Measurements from ENCODE around the gene TTYH3. TPM values are rescaled to one million over a fixed set of nuclear protein-coding genes. Genes with fewer than 3 reads are reported as not detected.

Gene TTYH3
- total and polyA plus RNA-seq, 2 of the 13 experiments (the other 11 are each of a cell fraction or from before 2014, with no cell fraction given) = 26.3 to 50.0 TPM

DNA sequence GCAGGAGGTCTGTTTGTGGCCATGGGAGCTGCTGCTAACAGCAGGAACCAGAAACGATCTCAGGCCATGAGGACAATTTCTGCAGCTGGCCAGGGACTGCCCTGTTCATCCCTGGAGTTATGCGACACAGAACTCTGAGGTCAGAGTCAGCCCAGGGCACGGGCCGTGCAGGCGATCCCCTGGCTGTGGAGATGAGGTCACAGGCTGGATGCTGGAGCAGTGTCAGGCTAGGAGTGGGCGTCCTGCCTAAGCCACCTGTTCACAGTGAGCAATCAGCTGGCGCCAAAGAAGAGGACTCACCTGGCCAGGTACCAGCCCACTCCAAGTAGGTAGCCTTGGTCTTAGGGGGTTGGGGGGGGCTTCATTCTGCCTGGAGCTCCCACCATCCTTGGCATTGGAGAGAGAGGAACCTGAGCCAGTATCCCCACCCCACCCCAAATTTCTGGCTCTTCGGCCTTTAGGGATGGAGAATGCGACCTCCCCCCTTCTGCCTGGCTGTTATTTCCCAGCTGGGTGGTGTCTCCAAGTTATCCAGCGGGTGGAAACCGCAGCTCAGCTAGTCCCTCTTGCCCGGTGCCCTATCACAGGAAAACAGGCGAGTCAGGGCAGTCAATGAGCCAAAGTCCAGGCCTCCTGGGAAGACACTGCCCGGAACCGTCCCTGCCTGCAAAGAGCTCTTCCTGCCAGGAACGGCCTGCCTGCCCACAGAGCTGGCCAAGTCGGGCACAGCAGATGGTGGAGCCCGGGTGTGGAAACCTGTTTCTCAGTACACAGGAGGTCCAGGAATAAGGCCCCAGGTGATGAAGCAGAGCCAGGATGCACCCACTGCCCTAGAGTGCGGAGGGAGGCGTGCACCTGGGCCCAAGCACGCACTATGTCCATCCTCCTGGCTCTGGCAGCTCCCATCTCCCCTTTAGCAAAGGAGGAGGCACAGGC is 1.8 kb upstream of the TTYH3 start (continued):
- TF ChIP-seq CSRNP1 (CRISPR knock-in tag; IDR thresholded peaks at IDR 0.05) = no peak
- TF ChIP-seq LCORL (IDR thresholded peaks at IDR 0.05) = no peak
- peak; percentile 75; the same call in 1 of the 2 replicates for TF ChIP-seq LCORL (CRISPR knock-in tag; IDR thresholded peaks at IDR 0.05)
- TF ChIP-seq KLF13 (CRISPR knock-in tag; IDR thresholded peaks at IDR 0.05) = no peak
- TF ChIP-seq NFE2L2 (IDR thresholded peaks at IDR 0.05; ENCODE audit: low read length) = no peak
- TF ChIP-seq, protein P1, sequence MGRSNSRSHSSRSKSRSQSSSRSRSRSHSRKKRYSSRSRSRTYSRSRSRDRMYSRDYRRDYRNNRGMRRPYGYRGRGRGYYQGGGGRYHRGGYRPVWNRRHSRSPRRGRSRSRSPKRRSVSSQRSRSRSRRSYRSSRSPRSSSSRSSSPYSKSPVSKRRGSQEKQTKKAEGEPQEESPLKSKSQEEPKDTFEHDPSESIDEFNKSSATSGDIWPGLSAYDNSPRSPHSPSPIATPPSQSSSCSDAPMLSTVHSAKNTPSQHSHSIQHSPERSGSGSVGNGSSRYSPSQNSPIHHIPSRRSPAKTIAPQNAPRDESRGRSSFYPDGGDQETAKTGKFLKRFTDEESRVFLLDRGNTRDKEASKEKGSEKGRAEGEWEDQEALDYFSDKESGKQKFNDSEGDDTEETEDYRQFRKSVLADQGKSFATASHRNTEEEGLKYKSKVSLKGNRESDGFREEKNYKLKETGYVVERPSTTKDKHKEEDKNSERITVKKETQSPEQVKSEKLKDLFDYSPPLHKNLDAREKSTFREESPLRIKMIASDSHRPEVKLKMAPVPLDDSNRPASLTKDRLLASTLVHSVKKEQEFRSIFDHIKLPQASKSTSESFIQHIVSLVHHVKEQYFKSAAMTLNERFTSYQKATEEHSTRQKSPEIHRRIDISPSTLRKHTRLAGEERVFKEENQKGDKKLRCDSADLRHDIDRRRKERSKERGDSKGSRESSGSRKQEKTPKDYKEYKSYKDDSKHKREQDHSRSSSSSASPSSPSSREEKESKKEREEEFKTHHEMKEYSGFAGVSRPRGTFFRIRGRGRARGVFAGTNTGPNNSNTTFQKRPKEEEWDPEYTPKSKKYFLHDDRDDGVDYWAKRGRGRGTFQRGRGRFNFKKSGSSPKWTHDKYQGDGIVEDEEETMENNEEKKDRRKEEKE (IDR thresholded peaks at IDR 0.05) = no peak
- peak; percentile 32; the same call in 1 of the 2 replicates for TF ChIP-seq TAF1 (CRISPR knock-in tag; IDR thresholded peaks at IDR 0.05)
- no peak for TF ChIP-seq MLXIP (CRISPR knock-in tag; IDR thresholded peaks at IDR 0.05; ENCODE audit: borderline replicate concordance)
- no peak for TF ChIP-seq ZNF3 (CRISPR knock-in tag; IDR thresholded peaks at IDR 0.05)
- TF ChIP-seq NFATC3 (CRISPR knock-in tag; IDR thresholded peaks at IDR 0.05) = no peak
- TF ChIP-seq, protein P2, sequence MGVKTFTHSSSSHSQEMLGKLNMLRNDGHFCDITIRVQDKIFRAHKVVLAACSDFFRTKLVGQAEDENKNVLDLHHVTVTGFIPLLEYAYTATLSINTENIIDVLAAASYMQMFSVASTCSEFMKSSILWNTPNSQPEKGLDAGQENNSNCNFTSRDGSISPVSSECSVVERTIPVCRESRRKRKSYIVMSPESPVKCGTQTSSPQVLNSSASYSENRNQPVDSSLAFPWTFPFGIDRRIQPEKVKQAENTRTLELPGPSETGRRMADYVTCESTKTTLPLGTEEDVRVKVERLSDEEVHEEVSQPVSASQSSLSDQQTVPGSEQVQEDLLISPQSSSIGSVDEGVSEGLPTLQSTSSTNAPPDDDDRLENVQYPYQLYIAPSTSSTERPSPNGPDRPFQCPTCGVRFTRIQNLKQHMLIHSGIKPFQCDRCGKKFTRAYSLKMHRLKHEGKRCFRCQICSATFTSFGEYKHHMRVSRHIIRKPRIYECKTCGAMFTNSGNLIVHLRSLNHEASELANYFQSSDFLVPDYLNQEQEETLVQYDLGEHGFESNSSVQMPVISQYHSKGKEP (CRISPR knock-in tag; IDR thresholded peaks at IDR 0.05) = no peak
- TF ChIP-seq SSRP1 (CRISPR knock-in tag; IDR thresholded peaks at IDR 0.05) = no peak
- 0 out of 2 replicates have a peak, but pooled peaks have one; percentile 7 for TF ChIP-seq ZNF225 (CRISPR knock-in tag; IDR thresholded peaks at IDR 0.05)
- TF ChIP-seq ZNF30 (CRISPR knock-in tag; IDR thresholded peaks at IDR 0.05) = no peak
- TF ChIP-seq ZNF597 (CRISPR knock-in tag; IDR thresholded peaks at IDR 0.05) = no peak
- TF ChIP-seq, protein P3, sequence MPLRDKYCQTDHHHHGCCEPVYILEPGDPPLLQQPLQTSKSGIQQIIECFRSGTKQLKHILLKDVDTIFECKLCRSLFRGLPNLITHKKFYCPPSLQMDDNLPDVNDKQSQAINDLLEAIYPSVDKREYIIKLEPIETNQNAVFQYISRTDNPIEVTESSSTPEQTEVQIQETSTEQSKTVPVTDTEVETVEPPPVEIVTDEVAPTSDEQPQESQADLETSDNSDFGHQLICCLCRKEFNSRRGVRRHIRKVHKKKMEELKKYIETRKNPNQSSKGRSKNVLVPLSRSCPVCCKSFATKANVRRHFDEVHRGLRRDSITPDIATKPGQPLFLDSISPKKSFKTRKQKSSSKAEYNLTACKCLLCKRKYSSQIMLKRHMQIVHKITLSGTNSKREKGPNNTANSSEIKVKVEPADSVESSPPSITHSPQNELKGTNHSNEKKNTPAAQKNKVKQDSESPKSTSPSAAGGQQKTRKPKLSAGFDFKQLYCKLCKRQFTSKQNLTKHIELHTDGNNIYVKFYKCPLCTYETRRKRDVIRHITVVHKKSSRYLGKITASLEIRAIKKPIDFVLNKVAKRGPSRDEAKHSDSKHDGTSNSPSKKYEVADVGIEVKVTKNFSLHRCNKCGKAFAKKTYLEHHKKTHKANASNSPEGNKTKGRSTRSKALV (CRISPR knock-in tag; IDR thresholded peaks at IDR 0.05) = no peak

Data from HepG2 (cell line).